Right cardiac atrium (tissue), 5 donors: Measurements from ENCODE around the gene GATM. TPM values are rescaled to one million over a fixed set of nuclear protein-coding genes. Genes with fewer than 3 reads are reported as not detected.
A peak's percentile ranks its signal among the peaks of the same experiment; 100 is the strongest.

Experiments used
- ATAC-seq, 2 donors: fragments of 200-7000 bp; cut with Tn5 transposase; one replicate each; pipeline versions ENCODE4 v1.8.0 to v1.9.1; 2020; ENCODE audit warnings: moderate library complexity in 2 of 2, mild to moderate bottlenecking in 1 of 2
- DNase-seq, 3 donors: peaks; one replicate each; pipeline ENCODE4 v3.0.0-alpha.2; 2020
- H3K27ac ChIP-seq: one replicate; pipeline ENCODE4 v1.5.1; 2013; ENCODE audit warnings: mild to moderate bottlenecking, low read length, control low read depth, moderate library complexity
- H3K27me3 ChIP-seq: one replicate; pipeline ENCODE4 v1.6.1; 2013; ENCODE audit not compliant: control insufficient read depth, insufficient read depth
- H3K4me1 ChIP-seq: one replicate; pipeline ENCODE4 v1.6.1; 2013; ENCODE audit warnings: low read length; ENCODE audit not compliant: control insufficient read depth, insufficient read depth
- H3K4me3 ChIP-seq: one replicate; pipeline ENCODE4 v1.5.1; 2013; ENCODE audit warnings: low read length, control low read depth
- H3K9me3 ChIP-seq: one replicate; pipeline ENCODE4 v1.6.1; 2013; ENCODE audit warnings: low read length; ENCODE audit not compliant: control insufficient read depth
- WGBS: extraction: QIAGEN DNeasy Blood & Tissue Kit; methylation state at CpG from one replicate; pipeline ENCODE4 v1.1.7; 2013; 5-methylcytosine and 5-hydroxymethylcytosine counted together
- intact Hi-C, 4 donors: fragments of 100-400 bp; cut with DNase I; formaldehyde crosslinking; loops; one replicate each; pipeline versions ENCODE4 v1.11.0 to v1.14.0; 2022 to 2023
- polyA plus RNA-seq: library from polyadenylated mRNA; stranded (reverse); fragments of 200-250 nt; gene quantifications from one replicate; pipeline ENCODE4 v1.2.3, GENCODE V29; 2013
- total RNA-seq, 4 donors: library from RNA; stranded (reverse); fragmentation: NEBNext Ultra II Directional; extraction: Animal tissue kit (Norgen Biotek cat#: 25700); gene quantifications; one replicate each; pipeline ENCODE4 v1.2.1, GENCODE V29; 2021
- donor health status: healthy with polysubstance abuse.
- donor health status: DM: no; HTN: yes; CAD: no.
- donor health status: DM: no; HTN: no; CAD: no.
- donor health status: DM: no; HTN: yes; CAD: no; lungs with severe emphysema.
- donor health status: DM: yes; HTN: yes; CAD: no.

Gene GATM
- total and polyA plus RNA-seq, 5 donors: 12.9 to 33.8 (median 29.6) TPM

DNA sequence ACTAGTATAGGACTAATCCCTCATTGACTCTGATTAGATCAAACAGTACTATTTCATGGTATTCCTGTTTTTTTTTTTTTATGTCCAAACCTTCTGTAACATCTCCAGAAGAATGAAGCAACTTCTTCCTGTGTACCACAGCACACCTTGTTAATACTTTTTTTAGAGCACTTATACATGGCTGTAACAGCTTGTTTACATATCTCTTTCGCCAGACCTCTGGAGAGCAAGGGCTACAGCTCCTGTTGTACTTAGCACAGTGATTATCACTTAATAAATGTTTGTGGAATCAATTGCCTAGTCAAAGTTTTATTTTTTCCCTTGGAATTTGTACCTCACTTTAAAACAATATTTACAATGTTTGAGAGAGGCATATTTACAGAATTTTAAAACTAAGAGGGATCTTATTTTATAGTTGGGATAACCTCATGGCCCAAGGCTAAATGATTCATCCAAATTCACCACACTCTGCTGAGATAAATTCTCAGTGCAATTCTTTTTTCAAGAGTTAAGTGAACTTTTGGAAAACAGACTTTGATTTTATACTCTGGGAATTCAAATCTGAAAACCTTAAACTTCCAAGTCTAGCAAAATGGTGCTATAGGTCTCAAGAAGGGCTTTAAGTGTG lies 9.2 kb upstream of the GATM start:
- intact Hi-C loops: no loop called here
- H3K27ac ChIP-seq: no peak overlapping the region
- peak in 1 of 2 donors; percentile 59 for ATAC-seq
- H3K4me1 ChIP-seq: no peaks in the 10 kb centered on the region
- 42% methylated on average over 1 of the region's 1 CpG for WGBS
- H3K4me3 ChIP-seq: no peak overlapping the region
- DNase-seq: no peak
- no peaks in the 10 kb centered on the region for H3K27me3 ChIP-seq
- no peaks in the 10 kb centered on the region for H3K9me3 ChIP-seq

DNA sequence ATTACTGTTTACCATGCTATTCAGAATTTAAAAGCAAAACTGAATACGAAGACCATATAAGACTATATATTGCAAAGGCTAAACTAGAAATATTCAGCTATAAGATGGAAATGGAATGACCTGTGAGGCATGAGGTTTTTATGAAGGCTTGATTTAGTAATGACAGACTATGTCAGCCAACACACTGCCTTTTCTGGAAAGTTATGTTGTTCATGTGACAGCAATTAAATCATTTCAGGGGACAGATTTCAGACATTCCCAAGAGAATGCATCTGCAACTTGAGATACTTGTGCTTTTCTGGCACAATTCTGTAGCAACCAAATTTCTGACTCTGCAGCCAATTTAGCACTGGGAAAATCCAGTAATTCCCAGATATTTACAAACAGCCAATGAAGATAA lies 8.6 kb upstream of the GATM start:
- ATAC-seq: peak; percentile 25 to 48
- no peak for DNase-seq
- Histone ChIP-seq H3K9me3 (no peaks in the 10 kb centered on the region), H3K4me3 (no peak overlapping the region), H3K27ac (no peak overlapping the region), H3K27me3 (no peaks in the 10 kb centered on the region), H3K4me1 (no peaks in the 10 kb centered on the region)
- intact Hi-C loops: no loop called here
- WGBS: 53% methylated on average over 1 of the region's 1 CpG

DNA sequence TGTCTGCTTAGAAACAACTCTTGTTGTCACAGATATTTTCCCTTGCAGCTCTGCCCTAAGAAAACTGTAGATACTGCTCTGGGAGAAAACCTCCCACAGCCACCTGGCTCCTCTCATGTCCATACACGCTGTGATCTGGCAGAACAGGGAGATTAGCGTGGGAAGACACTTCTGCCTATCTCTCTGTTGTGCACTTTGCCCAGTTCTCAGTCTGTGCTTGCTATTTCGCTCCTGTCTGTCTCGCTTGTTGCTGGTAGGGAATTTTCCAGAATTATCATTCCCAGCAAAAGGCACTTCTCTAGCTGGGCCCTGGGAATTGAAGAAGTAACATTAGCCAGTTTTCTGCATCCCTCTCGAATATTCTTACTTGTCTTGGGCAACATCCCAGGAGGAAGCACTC lies 8.1 kb upstream of the GATM start:
- 22% methylated on average over 5 of the region's 5 CpGs for WGBS
- intact Hi-C loops: no loop called here
- ATAC-seq (peak; percentile 81 to 92), DNase-seq (peak in 1 of 3 donors; percentile 58)
- no peaks in the 10 kb centered on the region for H3K27me3 ChIP-seq
- no peaks in the 10 kb centered on the region for H3K9me3 ChIP-seq
- no peak overlapping the region for H3K4me3 ChIP-seq
- H3K27ac ChIP-seq: peak overlapping the region; percentile 49
- no peaks in the 10 kb centered on the region for H3K4me1 ChIP-seq

DNA sequence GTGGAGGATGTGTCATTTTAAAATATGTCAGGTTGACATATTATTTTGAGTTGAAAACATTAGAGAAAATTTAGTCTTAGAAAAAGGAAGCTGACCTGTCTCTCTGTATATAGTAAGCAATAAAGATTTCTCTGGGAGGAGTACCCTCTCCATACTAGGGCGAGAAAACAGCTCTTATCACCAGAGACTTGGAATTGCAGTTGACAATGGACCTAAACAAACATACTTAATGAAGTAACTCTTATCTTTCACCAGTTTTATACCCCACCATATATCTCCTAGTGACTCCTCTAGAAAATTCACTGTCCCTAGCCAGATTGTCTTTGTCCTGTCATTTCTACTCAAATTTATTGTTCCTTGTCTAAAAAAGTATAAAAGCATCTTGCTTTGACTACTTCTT lies 7.2 kb upstream of the GATM start:
- Histone ChIP-seq H3K9me3 (no peaks in the 10 kb centered on the region), H3K27ac (no peak overlapping the region), H3K27me3 (no peaks in the 10 kb centered on the region), H3K4me3 (no peak overlapping the region), H3K4me1 (no peaks in the 10 kb centered on the region)
- DNase-seq (no peak), ATAC-seq (no peak)
- intact Hi-C loops: no loop called here
- WGBS: 52% methylated on average over 1 of the region's 1 CpG

DNA sequence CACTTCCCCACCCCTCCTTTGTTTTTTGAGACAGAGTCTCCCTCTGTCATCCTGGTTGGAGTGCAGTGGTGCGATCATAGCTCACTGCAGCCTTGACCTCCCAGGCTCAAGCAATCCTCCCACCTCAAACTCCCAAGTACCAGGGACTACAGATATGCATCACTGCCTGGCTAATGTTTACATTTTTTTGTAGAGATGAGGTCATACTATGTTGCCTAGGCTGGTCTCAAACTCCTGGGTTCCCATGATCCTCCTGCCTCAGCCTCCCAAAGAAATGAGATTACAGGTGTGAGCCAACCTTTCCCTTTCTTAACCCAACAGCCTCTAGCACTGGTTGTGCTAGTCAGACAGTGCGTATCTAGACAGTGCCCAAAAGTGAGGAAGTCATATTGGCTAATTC lies 6.4 kb upstream of the GATM start:
- ATAC-seq (no peak), DNase-seq (no peak)
- H3K9me3 ChIP-seq: no peaks in the 10 kb centered on the region
- no peaks in the 10 kb centered on the region for H3K4me1 ChIP-seq
- intact Hi-C loops: no loop called here
- no peak overlapping the region for H3K4me3 ChIP-seq
- WGBS: 87% methylated on average over 2 of the region's 2 CpGs
- no peak overlapping the region for H3K27ac ChIP-seq
- H3K27me3 ChIP-seq: no peaks in the 10 kb centered on the region

DNA sequence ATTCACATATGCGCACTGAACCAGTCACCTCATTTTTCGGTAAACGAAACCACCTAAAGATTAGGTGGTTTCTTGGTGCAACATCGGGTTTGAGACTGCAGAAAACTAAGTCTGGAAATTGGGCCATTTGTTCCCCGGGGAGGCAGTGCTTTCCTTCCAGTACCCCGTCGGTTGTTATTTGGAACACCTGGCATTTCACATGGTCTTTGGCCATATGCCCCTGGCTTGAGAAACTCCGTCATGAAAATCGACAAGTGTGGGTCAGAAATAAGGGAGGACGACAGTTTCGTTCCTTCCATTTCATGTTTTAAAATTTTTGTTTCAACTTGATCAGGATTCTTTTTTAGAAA lies 544 bp upstream of the GATM start:
- ATAC-seq (no peak), DNase-seq (peak in 1 of 3 donors; percentile 18)
- intact Hi-C loops: loop anchor here in 1 of 4 donors (10.0 kb wide), 1 partner anchor 174 kb away; no protein-coding TSS in a partner anchor
- peaks cover 2% of the 10 kb centered on the region for H3K4me1 ChIP-seq
- WGBS: 32% methylated on average over 11 of the region's 11 CpGs
- H3K27ac ChIP-seq: no peak overlapping the region
- no peaks in the 10 kb centered on the region for H3K9me3 ChIP-seq
- H3K4me3 ChIP-seq: peak overlapping the region; percentile 58
- H3K27me3 ChIP-seq: no peaks in the 10 kb centered on the region

DNA sequence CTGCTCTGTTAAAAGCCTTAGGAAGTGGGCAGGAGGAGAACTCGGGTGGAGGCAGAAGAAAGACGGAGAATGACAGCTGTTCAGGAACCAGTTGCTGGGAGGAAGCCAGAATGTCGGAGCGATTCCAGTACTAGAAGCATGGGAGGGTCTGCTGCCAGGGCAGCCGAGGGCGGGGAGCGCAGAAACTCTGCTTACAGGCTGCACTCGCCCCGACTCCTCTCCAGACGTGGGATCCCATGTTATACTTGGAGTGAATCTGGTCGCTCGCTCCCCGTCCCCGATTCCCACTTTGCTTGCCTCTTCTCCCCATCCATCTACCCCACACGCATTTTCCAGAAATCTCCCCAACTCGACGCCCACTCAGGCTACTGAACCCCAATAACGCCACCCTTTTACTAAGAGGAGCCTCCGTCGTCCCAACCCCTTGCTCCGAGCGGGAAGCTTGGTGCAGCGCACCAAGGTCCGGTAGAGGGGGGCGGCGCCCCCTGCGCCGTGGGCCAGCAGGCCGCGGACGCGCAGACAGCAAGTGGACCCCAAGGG lies 665 bp downstream of the GATM start:
- H3K9me3 ChIP-seq: no peaks in the 10 kb centered on the region
- H3K4me3 ChIP-seq: peak overlapping the region; percentile 58
- peaks cover 2% of the 10 kb centered on the region for H3K4me1 ChIP-seq
- peak; percentile 24 to 65 for ATAC-seq
- no peaks in the 10 kb centered on the region for H3K27me3 ChIP-seq
- intact Hi-C loops: loop anchor here in 1 of 4 donors (10.0 kb wide), 1 partner anchor 173 kb away; no protein-coding TSS in a partner anchor
- WGBS: under 1% methylated on average over 32 of the region's 32 CpGs
- peak; percentile 55 to 82 (median 78) for DNase-seq
- H3K27ac ChIP-seq: peak overlapping the region; percentile 69

DNA sequence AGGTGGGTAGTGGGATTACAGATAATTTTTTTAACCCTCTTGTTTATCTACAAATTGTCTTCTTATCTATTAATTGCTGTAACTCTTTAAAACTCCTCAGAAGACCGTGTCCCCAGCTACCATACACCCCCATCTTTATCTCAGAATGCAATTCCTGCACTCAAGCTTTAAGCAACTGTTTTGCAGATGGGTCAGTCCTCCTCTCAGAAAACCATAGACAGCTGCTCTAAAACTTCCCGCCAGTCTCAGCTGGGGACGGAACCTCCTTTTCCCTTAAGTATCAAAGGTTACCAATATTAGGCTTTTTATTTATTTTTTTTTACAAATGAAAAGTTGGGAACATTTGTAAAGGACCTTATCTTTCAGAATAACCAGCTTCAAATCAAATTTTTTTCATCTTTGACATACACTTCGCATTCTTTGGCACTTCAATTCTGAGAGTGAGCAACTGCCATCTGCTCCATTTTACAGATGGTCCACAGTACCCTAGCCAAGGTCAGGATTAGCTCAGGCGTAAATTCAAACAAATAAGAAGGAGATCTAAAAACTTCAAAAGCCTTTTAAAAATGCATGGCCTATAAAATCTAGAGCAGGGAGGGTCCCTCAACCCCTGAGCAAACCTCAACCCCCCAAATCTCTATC lies 1.3 kb downstream of the GATM start:
- peaks cover 2% of the 10 kb centered on the region for H3K4me1 ChIP-seq
- no peaks in the 10 kb centered on the region for H3K9me3 ChIP-seq
- H3K4me3 ChIP-seq: peak overlapping the region; percentile 58
- no peaks in the 10 kb centered on the region for H3K27me3 ChIP-seq
- no peak overlapping the region for H3K27ac ChIP-seq
- intact Hi-C loops: loop anchor here in 1 of 4 donors (10.0 kb wide), 1 partner anchor 172 kb away; no protein-coding TSS in a partner anchor
- DNase-seq: no peak
- ATAC-seq: no peak
- 18% methylated on average over 5 of the region's 5 CpGs for WGBS

DNA sequence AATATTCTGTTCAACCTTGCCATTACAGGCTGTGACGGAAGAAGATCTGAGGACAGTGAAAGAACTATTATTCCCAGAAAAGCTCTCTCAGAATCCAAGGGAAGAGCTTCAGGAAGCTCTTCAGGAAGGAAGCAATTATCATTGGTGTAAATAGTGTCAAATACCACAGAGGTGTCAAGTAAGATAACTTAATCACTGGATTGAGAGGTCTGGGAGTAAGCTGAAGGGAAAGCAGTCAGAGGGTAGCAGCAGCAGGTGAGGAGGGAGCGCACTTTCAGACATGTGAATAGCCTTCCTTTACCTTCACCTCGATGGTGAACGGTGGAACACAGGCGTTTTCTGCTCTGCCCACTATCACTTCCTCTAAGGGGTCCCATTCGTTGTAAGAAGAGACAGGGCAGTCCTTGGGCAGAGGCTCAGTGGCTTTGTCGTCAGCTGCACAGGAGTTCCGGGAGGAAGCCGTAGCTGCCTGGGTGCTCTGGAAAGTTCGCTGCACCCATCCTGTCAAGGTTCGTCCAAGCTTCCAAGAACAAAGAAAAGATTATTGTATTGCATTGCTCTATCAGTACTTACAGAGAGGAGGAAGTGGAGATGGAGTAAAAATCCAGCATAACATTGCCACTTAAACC lies 1.9 kb downstream of the GATM start:
- ATAC-seq (no peak), DNase-seq (no peak)
- Histone ChIP-seq H3K27me3 (no peaks in the 10 kb centered on the region), H3K4me3 (no peak overlapping the region), H3K9me3 (no peaks in the 10 kb centered on the region), H3K4me1 (peaks cover 2% of the 10 kb centered on the region), H3K27ac (no peak overlapping the region)
- intact Hi-C loops: loop anchor here in 1 of 4 donors (10.0 kb wide), 1 partner anchor 172 kb away; no protein-coding TSS in a partner anchor
- WGBS: 18% methylated on average over 11 of the region's 11 CpGs

DNA sequence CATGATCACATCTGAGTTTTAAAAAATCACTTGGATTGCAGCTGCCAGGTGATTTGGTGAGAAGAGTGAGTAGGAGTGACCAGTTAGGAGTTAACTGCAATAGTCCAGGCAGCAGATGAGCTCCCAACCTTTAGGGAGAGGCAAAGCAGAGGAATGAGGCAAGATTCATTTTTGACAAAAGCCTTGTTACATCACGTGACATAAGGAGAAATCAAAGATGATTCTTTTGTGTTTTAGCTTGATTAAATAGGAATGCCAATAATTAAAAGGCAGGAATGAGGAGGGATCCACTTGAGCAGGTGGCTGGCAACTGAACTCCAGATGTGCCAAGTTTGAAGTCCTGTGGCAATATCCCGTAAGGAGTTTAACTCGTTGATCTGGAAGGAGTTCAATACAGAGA lies 2.5 kb downstream of the GATM start:
- Histone ChIP-seq H3K27ac (no peak overlapping the region), H3K4me1 (peaks cover 2% of the 10 kb centered on the region), H3K27me3 (no peaks in the 10 kb centered on the region), H3K4me3 (no peak overlapping the region), H3K9me3 (no peaks in the 10 kb centered on the region)
- ATAC-seq: no peak
- 44% methylated on average over 3 of the region's 3 CpGs for WGBS
- DNase-seq: no peak
- intact Hi-C loops: loop anchor here in 1 of 4 donors (10.0 kb wide), 1 partner anchor 171 kb away; no protein-coding TSS in a partner anchor

DNA sequence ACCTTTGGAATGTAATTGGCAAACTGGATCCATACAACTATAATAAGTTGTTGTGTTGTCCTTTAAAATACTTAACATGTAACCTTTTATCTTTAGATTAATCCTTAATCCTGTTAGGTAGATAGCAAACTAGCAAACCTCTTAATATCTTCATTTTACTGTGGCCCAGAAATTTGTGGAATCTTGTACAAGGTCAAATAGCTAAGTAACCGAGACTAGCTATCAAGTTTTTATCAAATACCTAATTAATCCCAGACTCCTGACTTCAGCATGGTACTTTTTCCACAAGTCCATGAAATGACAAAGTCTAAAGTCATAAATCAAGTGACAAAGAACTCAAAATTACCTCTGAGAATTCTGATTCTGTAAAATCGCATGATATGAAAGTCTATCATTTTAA lies 4.4 kb downstream of the GATM start:
- no peak for ATAC-seq
- Histone ChIP-seq H3K4me3 (no peak overlapping the region), H3K27ac (no peak overlapping the region), H3K4me1 (peaks cover 2% of the 10 kb centered on the region), H3K27me3 (no peaks in the 10 kb centered on the region), H3K9me3 (no peaks in the 10 kb centered on the region)
- 65% methylated on average over 2 of the region's 2 CpGs for WGBS
- intact Hi-C loops: loop anchor here in 1 of 4 donors (10.0 kb wide), 1 partner anchor 169 kb away; no protein-coding TSS in a partner anchor
- DNase-seq: no peak
